Peyer's patch (tissue), 4 donors: Measurements from ENCODE around the gene PIGM. TPM values are rescaled to one million over a fixed set of nuclear protein-coding genes. Genes with fewer than 3 reads are reported as not detected.
"Not testable (repeated sequence)": the region's sequence is repeated elsewhere in the genome, so short reads cannot be mapped to it uniquely, and the experiment has no call there.

Experiments
- DNase-seq, 3 donors: peaks; one replicate each; pipeline ENCODE4 v3.0.0-alpha.2; 2017 to 2019
- H3K27ac ChIP-seq, 4 donors: fragments of 200-600 bp; sonication (generic); one replicate each; pipeline ENCODE4 v1.5.1; 2016 to 2019
- H3K27me3 ChIP-seq, 2 donors: fragments of 200-600 bp; sonication (generic); one replicate each; pipeline ENCODE4 v1.5.1; 2019
- H3K36me3 ChIP-seq, 3 donors: fragments of 200-600 bp; sonication (generic); one replicate each; pipeline ENCODE4 v1.5.1; 2016 to 2019
- H3K4me1 ChIP-seq, 4 donors: fragments of 200-600 bp; sonication (generic); one replicate each; pipeline ENCODE4 v1.5.1; 2016 to 2019
- H3K4me3 ChIP-seq, 4 donors: fragments of 200-600 bp; sonication (generic); 1 replicate in 3 of 4; 2 replicates in 1 of 4; pipeline ENCODE4 v1.5.1; 2016 to 2019; ENCODE audit warnings: mild to moderate bottlenecking in 1 of 4
- H3K9me3 ChIP-seq, 4 donors: fragments of 200-600 bp; sonication (generic); one replicate each; pipeline ENCODE4 v1.5.1; 2016 to 2019; ENCODE audit warnings: mild to moderate bottlenecking in 1 of 4
- POLR2A ChIP-seq, 2 donors: fragments of 450-650 bp; IDR thresholded peaks; one replicate each; pipeline ENCODE4 v1.5.1; 2017; ENCODE audit warnings: antibody characterized with exemption in 2 of 2, mild to moderate bottlenecking in 2 of 2, moderate library complexity in 2 of 2
- total RNA-seq, 4 donors: library from RNA; depleted of rRNA; stranded (reverse); fragments of >200 nt; gene quantifications; one replicate each; pipeline ENCODE4 v1.1.0, GENCODE V29; 2016
- TF ChIP-seq, protein P1 (sequence below), 6 experiments: fragments of 450-650 bp in 4 of 6; fragments of 200-600 bp in 2 of 6; sonication (generic) in 1 of 6; IDR thresholded peaks; one replicate each; pipeline ENCODE4 v1.5.1; 2017 to 2019; ENCODE audit warnings: antibody characterized with exemption in 6 of 6, mild to moderate bottlenecking in 3 of 6, moderate library complexity in 1 of 6

Gene PIGM
- total RNA-seq, 4 donors from 2014 or later: under 0.01 to 6.7 (median 5.5) TPM

GRCh38 chr1:160056648-160057169 is 24.9 kb upstream of the PIGM start:
- Histone ChIP-seq H3K27ac (no peak overlapping the region), H3K9me3 (no peaks in the 10 kb centered on the region), H3K4me1 (no peaks in the 10 kb centered on the region), H3K36me3 (no peaks in the 10 kb centered on the region), H3K4me3 (no peak overlapping the region), H3K27me3 (no peaks in the 10 kb centered on the region)
- TF ChIP-seq, protein P1, sequence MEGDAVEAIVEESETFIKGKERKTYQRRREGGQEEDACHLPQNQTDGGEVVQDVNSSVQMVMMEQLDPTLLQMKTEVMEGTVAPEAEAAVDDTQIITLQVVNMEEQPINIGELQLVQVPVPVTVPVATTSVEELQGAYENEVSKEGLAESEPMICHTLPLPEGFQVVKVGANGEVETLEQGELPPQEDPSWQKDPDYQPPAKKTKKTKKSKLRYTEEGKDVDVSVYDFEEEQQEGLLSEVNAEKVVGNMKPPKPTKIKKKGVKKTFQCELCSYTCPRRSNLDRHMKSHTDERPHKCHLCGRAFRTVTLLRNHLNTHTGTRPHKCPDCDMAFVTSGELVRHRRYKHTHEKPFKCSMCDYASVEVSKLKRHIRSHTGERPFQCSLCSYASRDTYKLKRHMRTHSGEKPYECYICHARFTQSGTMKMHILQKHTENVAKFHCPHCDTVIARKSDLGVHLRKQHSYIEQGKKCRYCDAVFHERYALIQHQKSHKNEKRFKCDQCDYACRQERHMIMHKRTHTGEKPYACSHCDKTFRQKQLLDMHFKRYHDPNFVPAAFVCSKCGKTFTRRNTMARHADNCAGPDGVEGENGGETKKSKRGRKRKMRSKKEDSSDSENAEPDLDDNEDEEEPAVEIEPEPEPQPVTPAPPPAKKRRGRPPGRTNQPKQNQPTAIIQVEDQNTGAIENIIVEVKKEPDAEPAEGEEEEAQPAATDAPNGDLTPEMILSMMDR (IDR thresholded peaks at IDR 0.05): no peak
- TF ChIP-seq POLR2A (IDR thresholded peaks at IDR 0.05): no peak
- DNase-seq: no peak

DNA sequence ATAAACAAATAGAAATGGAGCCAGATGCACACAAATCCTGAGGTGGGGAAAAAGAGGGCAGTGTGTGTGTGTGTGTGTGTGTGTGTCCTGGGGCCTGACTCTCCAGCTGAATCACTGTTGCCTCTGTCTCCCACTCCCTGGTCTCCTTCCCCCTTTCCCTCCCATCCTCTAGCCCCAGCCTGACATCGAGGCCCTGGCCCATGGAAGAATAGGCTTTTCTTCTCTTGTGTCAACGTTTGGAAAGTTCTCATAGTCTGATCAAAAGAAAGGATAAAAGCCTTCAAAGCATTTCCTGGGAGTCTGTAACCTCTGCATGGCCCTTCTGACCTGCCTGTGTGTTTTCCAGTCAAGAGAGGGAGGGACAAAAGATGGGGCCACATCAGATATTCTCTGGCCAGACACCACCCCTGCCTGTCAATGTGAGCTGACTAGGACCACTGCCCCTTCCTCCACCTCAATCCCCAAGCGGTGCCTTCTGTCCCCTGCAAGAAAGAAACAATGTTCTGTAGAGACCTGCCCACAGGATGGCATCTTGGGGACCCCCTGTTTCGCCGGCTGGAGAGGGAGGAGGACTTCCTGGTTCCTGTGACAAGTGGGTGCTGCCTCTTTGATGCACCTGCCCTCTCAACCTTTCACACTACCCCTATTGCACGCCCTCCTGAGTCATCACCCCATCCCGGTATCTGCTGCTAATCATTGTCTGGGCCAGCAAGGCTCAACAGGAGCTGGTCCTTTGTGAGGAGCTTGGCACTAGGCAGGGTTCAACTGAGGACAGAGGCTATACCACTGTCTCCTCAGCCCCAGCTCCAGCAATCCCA is 22.0 kb upstream of the PIGM start:
- DNase-seq: no peak

DNA sequence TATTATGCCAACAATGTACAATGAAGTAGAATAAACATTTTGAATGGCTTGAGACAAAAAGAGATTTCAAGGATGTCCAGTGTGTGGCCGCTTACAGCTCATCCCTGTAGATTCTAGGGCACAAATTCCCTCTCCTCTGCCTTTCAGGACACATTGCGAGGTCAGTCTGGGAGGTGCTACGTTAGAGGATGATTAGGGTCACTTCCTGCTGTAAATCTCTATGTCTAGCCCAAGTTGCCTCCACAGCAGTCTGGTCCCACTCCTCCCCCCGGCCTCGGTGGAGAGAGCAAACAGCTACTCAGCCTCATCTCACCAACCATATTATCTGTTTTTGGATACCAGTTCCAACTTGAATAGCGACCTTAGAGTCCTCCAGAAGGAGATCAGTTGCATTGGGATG is 21.1 kb upstream of the PIGM start:
- no peak overlapping the region for H3K4me3 ChIP-seq
- H3K9me3 ChIP-seq: no peaks in the 10 kb centered on the region
- H3K27ac ChIP-seq: no peak overlapping the region
- H3K4me1 ChIP-seq: no peaks in the 10 kb centered on the region
- H3K27me3 ChIP-seq: no peaks in the 10 kb centered on the region
- no peak for DNase-seq
- H3K36me3 ChIP-seq: no peaks in the 10 kb centered on the region
- TF ChIP-seq POLR2A (IDR thresholded peaks at IDR 0.05): no peak
- TF ChIP-seq, protein P1 (IDR thresholded peaks at IDR 0.05): no peak

More for the DNA sequence above, 22.0 kb upstream of the PIGM start:
- TF ChIP-seq POLR2A (IDR thresholded peaks at IDR 0.05): no peak
- TF ChIP-seq, protein P1 (IDR thresholded peaks at IDR 0.05): no peak
- no peaks in the 10 kb centered on the region for H3K27me3 ChIP-seq
- H3K9me3 ChIP-seq: no peaks in the 10 kb centered on the region
- no peaks in the 10 kb centered on the region for H3K36me3 ChIP-seq
- no peak overlapping the region for H3K4me3 ChIP-seq
- no peaks in the 10 kb centered on the region for H3K4me1 ChIP-seq
- H3K27ac ChIP-seq: no peak overlapping the region

GRCh38 chr1:160050619-160051018 is 18.8 kb upstream of the PIGM start:
- Histone ChIP-seq H3K36me3 (no peaks in the 10 kb centered on the region), H3K27me3 (no peaks in the 10 kb centered on the region), H3K27ac (no peak overlapping the region), H3K4me3 (no peak overlapping the region), H3K9me3 (no peaks in the 10 kb centered on the region), H3K4me1 (peaks cover 0 to 21% (median 0%) of the 10 kb centered on the region in 4 donors)
- TF ChIP-seq, protein P1 (IDR thresholded peaks at IDR 0.05): no peak
- TF ChIP-seq POLR2A (IDR thresholded peaks at IDR 0.05): no peak
- no peak for DNase-seq

GRCh38 chr1:160050182-160050581 is 18.4 kb upstream of the PIGM start:
- not testable (repeated sequence) for H3K9me3 ChIP-seq, H3K36me3 ChIP-seq, H3K27me3 ChIP-seq, H3K27ac ChIP-seq, H3K4me3 ChIP-seq, DNase-seq
- H3K4me1 ChIP-seq: peaks cover 0 to 21% (median 0%) of the 10 kb centered on the region in 4 donors

DNA sequence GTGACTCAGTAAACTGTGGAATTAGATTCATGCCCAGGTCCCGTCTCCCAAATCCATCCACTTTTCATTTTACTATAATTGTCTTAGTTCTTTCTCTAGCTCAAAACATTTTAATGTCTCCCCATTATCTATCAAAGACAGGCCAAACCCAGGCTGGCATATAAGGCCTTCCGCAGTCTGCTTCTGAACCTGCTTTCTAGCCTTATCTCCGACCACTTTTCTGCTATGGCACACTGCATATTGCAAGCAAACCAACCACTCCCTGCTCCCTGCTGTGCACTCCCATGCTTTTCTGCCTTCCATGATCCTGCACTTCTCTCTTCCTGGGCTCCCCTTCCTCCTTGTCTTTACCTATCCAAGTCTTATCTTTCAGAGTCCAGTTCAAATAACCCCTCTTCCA is 17.3 kb upstream of the PIGM start:
- TF ChIP-seq, protein P1 (IDR thresholded peaks at IDR 0.05): no peak
- TF ChIP-seq POLR2A (IDR thresholded peaks at IDR 0.05): no peak
- no peak for DNase-seq
- H3K36me3 ChIP-seq: no peaks in the 10 kb centered on the region
- no peak overlapping the region for H3K27ac ChIP-seq
- no peak overlapping the region for H3K4me3 ChIP-seq
- H3K9me3 ChIP-seq: no peaks in the 10 kb centered on the region
- no peaks in the 10 kb centered on the region for H3K27me3 ChIP-seq
- H3K4me1 ChIP-seq: peaks cover 0 to 21% (median 0%) of the 10 kb centered on the region in 4 donors
